Stimulated activated CD4-positive, alpha-beta T cell treated with anti-CD3 and anti-CD28 coated beads, Interleukin-4, amount 100 ng/mL, for 4 hours (primary cell): ENCODE data around the gene PCNP.
A peak's percentile ranks its signal among the peaks of the same experiment; 100 is the strongest.
"Not testable (repeated sequence)": the region's sequence is repeated elsewhere in the genome, so short reads cannot be mapped to it uniquely, and the experiment has no call there.

Source experiments
- DNase-seq, 2 experiments: peaks; one replicate each; pipeline ENCODE4 v3.0.0-alpha.2; 2020

Gene PCNP, protein sequence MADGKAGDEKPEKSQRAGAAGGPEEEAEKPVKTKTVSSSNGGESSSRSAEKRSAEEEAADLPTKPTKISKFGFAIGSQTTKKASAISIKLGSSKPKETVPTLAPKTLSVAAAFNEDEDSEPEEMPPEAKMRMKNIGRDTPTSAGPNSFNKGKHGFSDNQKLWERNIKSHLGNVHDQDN

DNA sequence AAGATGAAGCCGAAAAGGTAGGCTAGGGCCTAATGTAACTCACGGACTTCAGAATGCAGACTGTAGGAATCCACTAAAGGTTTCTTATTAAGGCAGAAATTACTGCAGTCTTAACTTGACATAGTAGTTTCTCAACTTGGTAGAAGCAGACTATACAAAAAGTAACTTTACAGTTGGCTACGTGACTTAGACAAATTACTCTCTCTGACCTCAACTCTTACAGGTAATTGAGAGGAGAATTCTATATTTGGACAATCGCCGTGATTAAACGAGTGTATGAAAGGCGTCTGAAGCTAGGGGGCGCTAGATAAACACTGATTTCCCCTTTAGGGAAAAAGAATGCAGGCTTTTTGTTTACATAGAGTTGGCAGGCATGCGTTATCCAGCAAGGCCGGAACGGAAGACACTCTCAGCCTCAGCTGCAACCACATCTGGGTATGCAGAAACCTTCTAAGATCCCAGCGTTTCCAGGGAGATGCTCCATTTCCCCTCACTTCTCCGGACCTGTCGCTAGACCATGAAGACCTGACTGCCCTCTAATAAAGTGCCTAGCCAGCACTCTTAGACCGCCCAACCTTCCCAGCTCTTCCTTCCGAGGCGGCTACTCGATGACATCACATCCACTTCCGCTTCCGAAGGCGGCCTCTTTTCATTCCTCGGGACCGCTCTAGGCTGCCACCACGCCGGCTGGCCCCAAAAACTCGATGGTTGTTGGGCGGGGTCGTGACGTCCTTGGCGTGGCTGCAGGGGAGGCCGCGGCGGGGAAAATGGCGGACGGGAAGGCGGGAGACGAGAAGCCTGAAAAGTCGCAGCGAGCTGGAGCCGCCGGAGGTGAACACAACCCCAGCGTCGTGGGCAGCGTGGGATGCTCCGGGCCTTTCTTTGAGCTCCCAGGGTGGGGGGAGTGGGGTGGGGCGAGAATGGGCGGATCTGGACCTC lies at the start of gene PCNP:
PCNP (plus strand) TSS at position 732 of the 939 bp plus-strand sequence; CDS start at position 768, 36 bp downstream.
- peak; percentile 98 for DNase-seq

GRCh38 chr3:101527441-101527840 lies 46.5 kb upstream of the PCNP start:
- DNase-seq: no peak

- no peak for DNase-seq
Measured at GRCh38 chr3:101527906-101528305, 46.1 kb upstream of the PCNP start.

- DNase-seq: no peak
Measured at GRCh38 chr3:101529816-101530685, 43.9 kb upstream of the PCNP start.

DNA sequence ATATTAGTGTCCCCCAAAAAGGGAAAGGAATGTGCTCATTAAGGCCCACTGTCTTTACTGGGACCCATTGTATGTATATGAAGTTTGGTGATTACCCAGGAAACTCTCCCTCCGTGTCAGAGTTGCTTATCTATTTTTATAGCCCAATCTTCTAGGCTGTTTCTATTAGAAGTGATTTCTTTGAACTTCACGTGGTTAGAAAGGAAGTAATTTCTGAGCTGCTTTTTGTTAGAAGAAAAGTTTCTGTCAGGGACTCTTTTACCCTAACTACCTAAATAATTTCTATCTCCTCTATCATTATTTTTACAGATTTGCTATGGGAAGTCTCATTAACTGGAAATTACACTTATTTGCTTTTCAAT lies 43.3 kb upstream of the PCNP start:
- no peak for DNase-seq

- no peak for DNase-seq
Measured at GRCh38 chr3:101531473-101532086, 42.4 kb upstream of the PCNP start.

DNA sequence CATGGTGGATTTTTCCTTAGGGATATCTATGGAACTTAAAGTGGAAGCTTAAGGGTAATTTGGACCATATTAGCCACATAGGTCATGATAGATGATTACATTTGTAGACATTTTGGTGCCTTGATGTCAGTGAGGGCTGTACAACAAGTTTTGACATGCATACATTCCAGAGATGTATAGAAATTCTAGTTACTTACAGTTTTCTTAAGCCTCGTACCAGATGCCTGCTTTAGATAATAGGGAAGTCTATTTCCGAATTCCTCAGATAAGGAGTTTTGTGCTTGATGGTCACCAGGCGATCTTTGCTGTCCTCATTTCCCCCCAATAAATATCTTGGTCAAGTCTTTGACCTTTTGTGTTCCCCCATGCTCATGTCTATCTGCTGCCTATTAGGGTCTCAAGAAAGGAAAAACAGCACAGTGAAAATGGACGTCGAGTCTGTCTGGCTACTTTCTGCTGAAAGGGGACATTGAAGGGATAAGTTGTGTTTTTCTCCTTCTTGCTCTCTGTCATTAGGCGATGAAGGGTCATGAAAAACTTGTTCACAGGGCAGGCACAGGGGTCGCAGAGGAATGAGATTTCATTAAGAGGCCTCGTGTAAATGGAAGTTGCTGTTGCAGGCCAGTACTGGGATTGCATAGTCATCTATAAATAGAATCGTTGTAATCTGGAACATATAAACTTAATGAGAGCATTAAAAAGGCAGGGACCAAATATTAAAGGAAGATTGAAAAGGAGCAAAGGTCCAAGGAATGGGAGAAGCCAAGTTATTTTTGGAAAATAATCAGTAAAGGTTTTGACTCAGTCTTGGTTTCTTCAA lies 41.0 kb upstream of the PCNP start:
- no peak for DNase-seq

DNA sequence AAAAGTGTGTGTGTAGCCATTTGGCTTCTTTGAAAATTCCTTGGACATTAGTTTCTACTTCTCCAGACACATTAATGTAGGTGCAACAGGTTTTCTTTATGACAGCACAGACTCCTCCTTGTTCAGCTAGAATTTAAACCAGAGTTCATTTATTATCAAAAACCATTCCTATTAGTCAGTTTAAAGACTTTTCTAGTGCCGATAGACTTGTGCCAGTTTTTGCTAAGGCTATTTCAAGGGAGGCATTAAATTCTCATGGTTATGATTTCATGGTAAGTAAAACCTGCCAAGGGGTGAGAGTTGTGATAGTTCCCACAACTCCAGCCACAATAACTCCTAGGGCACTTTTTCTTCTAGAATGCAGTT lies 40.4 kb upstream of the PCNP start:
- DNase-seq: no peak

DNA sequence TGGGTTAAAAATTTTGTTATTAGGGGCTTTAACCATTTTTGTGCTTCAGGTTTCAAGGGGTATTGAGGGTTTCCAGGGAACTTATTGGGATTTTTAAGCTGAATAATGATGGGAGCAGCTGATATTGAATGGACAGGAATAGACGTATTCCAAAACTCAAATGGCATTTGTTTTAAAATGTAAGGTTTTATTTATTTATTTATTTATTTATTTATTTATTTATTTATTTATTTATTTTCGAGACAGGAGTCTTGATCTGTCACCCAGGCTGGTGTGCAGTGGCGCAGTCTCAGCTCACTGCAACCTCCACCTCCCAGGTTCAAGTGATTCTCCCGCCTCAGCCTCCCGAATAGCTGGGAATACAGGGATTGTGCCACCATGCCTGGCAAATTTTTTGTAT lies 38.8 kb upstream of the PCNP start:
- DNase-seq: no peak

GRCh38 chr3:101536266-101536665 lies 37.7 kb upstream of the PCNP start:
- DNase-seq: no peak

DNA sequence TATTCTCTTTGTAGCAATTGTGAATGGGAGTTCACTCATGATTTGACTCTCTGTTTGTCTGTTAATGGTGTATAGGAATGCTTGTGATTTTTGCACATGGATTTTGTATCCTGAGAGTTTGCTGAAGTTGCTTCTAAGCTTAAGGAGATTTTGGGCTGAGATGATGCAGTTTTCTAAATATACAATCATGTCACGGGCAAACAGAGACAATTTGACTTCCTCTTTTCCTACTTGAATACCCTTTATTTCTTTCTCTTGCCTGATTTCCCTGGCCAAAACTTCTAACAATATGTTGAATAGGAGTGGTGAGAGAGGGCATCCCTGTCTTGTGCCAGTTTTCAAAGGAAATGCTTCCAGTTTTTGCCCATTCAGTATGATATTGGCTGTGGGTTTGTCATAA lies 37.0 kb upstream of the PCNP start:
- not testable (repeated sequence) for DNase-seq

- no peak for DNase-seq
Measured at GRCh38 chr3:101542957-101543356, 31.0 kb upstream of the PCNP start.

GRCh38 chr3:101544161-101544850 lies 29.7 kb upstream of the PCNP start:
- DNase-seq: no peak

DNA sequence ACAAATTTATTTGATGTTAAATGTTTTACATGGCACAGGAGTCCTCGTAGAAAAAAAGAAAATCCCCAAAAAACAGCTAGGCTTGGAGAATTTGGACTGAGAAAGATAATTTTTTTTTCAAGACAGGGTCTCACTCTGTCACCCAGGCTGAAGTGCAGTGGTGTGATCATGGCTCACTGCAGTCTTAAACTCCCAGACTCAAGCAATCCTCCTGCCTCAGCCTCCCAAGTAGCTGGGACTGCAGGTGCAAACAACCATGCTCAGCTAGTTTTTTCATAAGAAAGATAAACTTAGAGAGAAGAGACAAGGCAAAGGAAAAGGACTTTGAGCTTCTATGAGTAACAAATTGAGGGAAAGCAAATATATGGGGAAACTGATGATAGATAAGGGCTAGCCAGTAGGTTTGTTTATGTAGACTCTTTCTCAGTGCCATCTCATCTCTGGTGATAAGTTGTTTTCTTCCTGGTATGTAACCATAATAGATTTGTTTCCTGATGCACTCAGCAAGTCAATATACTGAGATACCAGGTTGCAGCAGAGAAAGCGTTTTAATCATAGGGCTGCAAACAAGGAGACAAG lies 25.4 kb upstream of the PCNP start:
- DNase-seq: no peak

GRCh38 chr3:101549473-101549872 lies 24.5 kb upstream of the PCNP start:
- no peak for DNase-seq

DNA sequence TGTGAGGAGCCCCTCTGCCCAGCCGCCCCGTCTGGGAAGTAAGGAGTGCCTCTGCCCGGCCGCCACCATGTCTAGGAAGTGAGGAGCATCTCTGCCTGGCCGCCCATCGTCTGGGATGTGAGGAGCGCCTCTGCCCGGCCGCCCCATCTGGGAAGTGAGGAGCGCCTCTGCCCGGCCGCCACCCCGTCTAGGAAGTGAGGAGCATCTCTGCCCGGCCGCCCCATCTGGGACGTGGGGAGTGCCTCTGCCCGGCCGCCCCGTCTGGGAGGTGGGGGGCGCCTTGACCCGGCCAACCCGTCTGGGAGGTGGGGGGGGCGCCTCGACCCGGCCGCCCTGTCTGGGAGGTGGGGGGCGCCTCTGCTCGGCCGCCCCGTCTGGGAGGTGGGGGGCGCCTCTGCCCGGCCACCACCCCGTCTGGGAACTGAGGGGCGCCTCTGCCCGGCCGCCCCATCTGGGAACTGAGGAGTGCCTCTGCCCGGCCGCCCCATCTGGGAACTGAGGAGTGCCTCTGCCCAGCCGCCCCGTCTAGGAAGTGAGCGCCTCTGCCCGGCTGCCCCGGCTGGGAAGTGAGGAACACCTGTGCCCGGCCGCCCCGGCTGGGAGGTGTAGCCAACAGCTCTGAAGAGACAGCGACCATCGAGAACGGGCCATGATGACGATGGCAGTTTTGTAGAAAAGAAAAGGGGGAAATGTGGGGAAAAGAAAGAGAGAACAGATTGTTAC lies 22.5 kb upstream of the PCNP start:
- not testable (repeated sequence) for DNase-seq

DNA sequence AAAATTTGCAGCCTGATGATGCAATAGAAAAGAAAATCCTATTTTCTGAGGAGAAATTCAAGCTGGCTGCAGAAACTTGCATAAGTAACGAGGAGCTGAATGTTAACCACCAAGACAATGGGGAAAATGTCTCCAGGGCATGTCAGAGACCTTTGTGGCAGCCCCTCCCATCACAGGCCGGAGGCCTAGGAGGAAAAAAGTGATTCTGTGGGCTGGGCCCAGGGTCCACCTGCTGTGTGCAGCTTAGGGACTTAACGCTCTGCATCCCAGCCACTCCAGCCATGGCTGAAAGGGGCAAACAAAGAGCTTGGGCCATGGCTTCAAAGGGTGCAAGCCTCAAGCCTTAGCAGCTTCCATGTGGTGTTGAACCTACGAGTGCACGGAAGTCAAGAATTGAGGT lies 20.6 kb upstream of the PCNP start:
- not testable (repeated sequence) for DNase-seq

GRCh38 chr3:101556064-101556463 lies 17.9 kb upstream of the PCNP start:
- no peak for DNase-seq

- DNase-seq: peak; percentile 87 to 90
Measured at GRCh38 chr3:101561630-101562328, 12.2 kb upstream of the PCNP start, which contains the start of gene TRMT10C. TRMT10C (plus strand) TSS chr3:101561868; CDS start chr3:101564782, 2,914 bp downstream.
